Osteoblast (primary cell): ENCODE measurements around the gene PLET1. TPM values are rescaled to one million over a fixed set of nuclear protein-coding genes. Genes with fewer than 3 reads are reported as not detected.
A peak's percentile ranks its signal among the peaks of the same experiment; 100 is the strongest.

Source experiments
- DNase-seq: peaks from one replicate; pipeline ENCODE4 v3.0.0; 2011; ENCODE audit warnings: low spot score, mixed read lengths; ENCODE audit not compliant: insufficient read length; ENCODE audit errors: missing footprints
- H2AFZ ChIP-seq: 2 replicates; pipeline ENCODE4 v1.6.0; 2011; ENCODE audit warnings: mild to moderate bottlenecking, low read length
- H3K27ac ChIP-seq: 2 replicates; pipeline ENCODE4 v1.5.1; 2011; ENCODE audit warnings: mild to moderate bottlenecking, low read depth, low read length, moderate library complexity
- H3K27me3 ChIP-seq: 2 replicates; pipeline ENCODE4 v1.6.0; 2012; ENCODE audit warnings: mild to moderate bottlenecking, control low read depth, inconsistent platforms, low read length, moderate library complexity; ENCODE audit not compliant: insufficient read depth
- H3K36me3 ChIP-seq: 2 replicates; pipeline ENCODE4 v1.5.1; 2011; ENCODE audit warnings: mild to moderate bottlenecking, low read length, control low read depth, moderate library complexity; ENCODE audit not compliant: insufficient read depth
- H3K4me1 ChIP-seq: 2 replicates; pipeline ENCODE4 v1.5.1; 2011; ENCODE audit warnings: mild to moderate bottlenecking, low read length, control low read depth, moderate library complexity; ENCODE audit not compliant: insufficient read depth
- H3K4me2 ChIP-seq: 2 replicates; pipeline ENCODE4 v1.6.0; 2011; ENCODE audit warnings: mild to moderate bottlenecking, low read length; ENCODE audit not compliant: insufficient read depth
- H3K4me3 ChIP-seq: fragments of 200-600 bp; sonication (generic); 3 replicates; pipeline ENCODE4 v1.5.1; 2012; ENCODE audit warnings: mild to moderate bottlenecking, low read length, inconsistent platforms; ENCODE audit not compliant: insufficient read depth
- H3K79me2 ChIP-seq: 2 replicates; pipeline ENCODE4 v1.6.0; 2012; ENCODE audit warnings: mild to moderate bottlenecking, low read length, control low read depth, inconsistent platforms; ENCODE audit not compliant: insufficient read depth
- H3K9me3 ChIP-seq: 2 replicates; pipeline ENCODE4 v1.5.1; 2011; ENCODE audit warnings: low read depth, low read length, control low read depth
- H4K20me1 ChIP-seq: 2 replicates; pipeline ENCODE4 v1.6.0; 2012; ENCODE audit warnings: mild to moderate bottlenecking, low read length, control low read depth; ENCODE audit not compliant: insufficient read depth
- CTCF ChIP-seq: IDR thresholded peaks from 2 replicates; pipeline ENCODE4 v1.5.1; 2011; ENCODE audit warnings: mild to moderate bottlenecking, low read depth, low read length, moderate library complexity; ENCODE audit errors: extremely low read depth
- total RNA-seq: library from RNA; depleted of rRNA; stranded (reverse); fragments of >200 nt; gene quantifications from 2 replicates; pipeline ENCODE4 v1.2.3, GENCODE V29; 2012

Gene PLET1
- total RNA-seq, 1 donor = not detected

- no peaks in the 10 kb centered on the region for H4K20me1 ChIP-seq
- no peaks in the 10 kb centered on the region for H3K9me3 ChIP-seq
- H3K4me3 ChIP-seq = no peak overlapping the region
- peaks cover 25% of the 10 kb centered on the region for H3K4me1 ChIP-seq
- no peak for DNase-seq
- H3K27me3 ChIP-seq = no peaks in the 10 kb centered on the region
- H3K4me2 ChIP-seq = no peak overlapping the region
- no peak for TF ChIP-seq CTCF
- no peak overlapping the region for H2AFZ ChIP-seq
- peak overlapping the region; percentile 13 for H3K27ac ChIP-seq
- H3K36me3 ChIP-seq = peaks cover 37% of the 10 kb centered on the region
- H3K79me2 ChIP-seq = peaks cover 47% of the 10 kb centered on the region
These were observed 32.0 kb downstream of the PLET1 start for GRCh38 chr11:112228706-112229105.

GRCh38 chr11:112227471-112227870, 33.2 kb downstream of the PLET1 start:
- H3K27ac ChIP-seq = peak overlapping the region; percentile 99

GRCh38 chr11:112226831-112227401, 33.7 kb downstream of the PLET1 start:
- Histone ChIP-seq H3K4me3 (peak overlapping the region; percentile 96), H2AFZ (peak overlapping the region; percentile 100), H3K27ac (peak overlapping the region; percentile 99), H3K36me3 (peaks cover 22% of the 10 kb centered on the region), H3K79me2 (peaks cover 45% of the 10 kb centered on the region), H3K27me3 (no peaks in the 10 kb centered on the region), H3K4me2 (peak overlapping the region; percentile 99), H4K20me1 (no peaks in the 10 kb centered on the region), H3K4me1 (peaks cover 25% of the 10 kb centered on the region), H3K9me3 (no peaks in the 10 kb centered on the region)
- DNase-seq = peak; percentile 91
- no peak for TF ChIP-seq CTCF

More at GRCh38 chr11:112227471-112227870, 33.2 kb downstream of the PLET1 start:
- DNase-seq = no peak
- no peak overlapping the region for H2AFZ ChIP-seq
- peaks cover 27% of the 10 kb centered on the region for H3K36me3 ChIP-seq
- H3K79me2 ChIP-seq = peaks cover 47% of the 10 kb centered on the region
- peaks cover 25% of the 10 kb centered on the region for H3K4me1 ChIP-seq
- no peaks in the 10 kb centered on the region for H3K9me3 ChIP-seq
- peak overlapping the region; percentile 96 for H3K4me3 ChIP-seq
- H4K20me1 ChIP-seq = no peaks in the 10 kb centered on the region
- no peak for TF ChIP-seq CTCF
- H3K4me2 ChIP-seq = peak overlapping the region; percentile 99
- H3K27me3 ChIP-seq = no peaks in the 10 kb centered on the region

- Histone ChIP-seq H3K4me3 (peak within 1 kb of the TSS; percentile 96), H4K20me1 (no peaks in the 10 kb centered on the region), H3K27ac (peak within 1 kb of the TSS; percentile 99), H3K79me2 (peaks cover 41% of the 10 kb centered on the region), H3K27me3 (no peaks in the 10 kb centered on the region), H2AFZ (peak within 1 kb of the TSS; percentile 100), H3K9me3 (no peaks in the 10 kb centered on the region), H3K36me3 (peaks cover 18% of the 10 kb centered on the region), H3K4me1 (peaks cover 25% of the 10 kb centered on the region), H3K4me2 (peak within 1 kb of the TSS; percentile 99)
- DNase-seq = peak; percentile 98
- TF ChIP-seq CTCF = no peak
These were observed 34.4 kb downstream of the PLET1 start, which contains the start of gene PTS for GRCh38 chr11:112226062-112226830. Gene PTS, plus strand, starts transcription at chr11:112226428. Its CDS starts 16 bp downstream, at chr11:112226444.
